Measurements from ENCODE around the gene STBD1. TPM values are rescaled to one million over a fixed set of nuclear protein-coding genes. Genes with fewer than 3 reads are reported as not detected.

STBD1 gene
- total and polyA plus RNA-seq, 10 donors, result 0.26 to 3.1 (median 1.6) TPM

DNA sequence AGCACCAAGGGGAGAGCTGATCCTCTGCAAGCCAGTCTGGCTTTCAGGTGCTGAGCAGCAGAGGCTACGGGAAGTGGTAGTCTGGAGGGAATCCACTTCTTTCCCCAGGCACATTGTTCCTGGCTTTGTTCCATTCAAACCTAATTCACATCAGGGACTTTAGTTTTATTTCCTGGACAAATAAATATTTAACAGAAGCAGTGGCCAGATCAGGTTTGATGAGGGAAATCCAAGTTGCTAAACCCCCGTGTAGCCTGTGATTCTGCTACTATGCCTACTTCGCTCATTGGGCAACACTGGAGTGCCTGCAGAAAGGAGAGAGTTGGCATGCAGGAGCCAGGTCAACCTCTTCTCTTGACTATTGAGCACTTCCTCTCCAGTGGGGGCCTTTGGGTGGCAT, 13.8 kb upstream of the STBD1 start:
- H3K9me3 ChIP-seq, result peaks cover 0 to 17% (median 12%) of the 10 kb centered on the region in 8 donors
- intact Hi-C loops (cut with DNase I; ENCODE audit: low total_unique reads), result no loop called here
- no peaks in the 10 kb centered on the region for H3K4me1 ChIP-seq
- H3K27ac ChIP-seq, result no peak overlapping the region
- no peaks in the 10 kb centered on the region for H3K36me3 ChIP-seq
- no peak for TF ChIP-seq POLR2A (IDR thresholded peaks at IDR 0.05)
- TF ChIP-seq POLR2AphosphoS5 (IDR thresholded peaks at IDR 0.05), result no peak
- TF ChIP-seq, protein P1, sequence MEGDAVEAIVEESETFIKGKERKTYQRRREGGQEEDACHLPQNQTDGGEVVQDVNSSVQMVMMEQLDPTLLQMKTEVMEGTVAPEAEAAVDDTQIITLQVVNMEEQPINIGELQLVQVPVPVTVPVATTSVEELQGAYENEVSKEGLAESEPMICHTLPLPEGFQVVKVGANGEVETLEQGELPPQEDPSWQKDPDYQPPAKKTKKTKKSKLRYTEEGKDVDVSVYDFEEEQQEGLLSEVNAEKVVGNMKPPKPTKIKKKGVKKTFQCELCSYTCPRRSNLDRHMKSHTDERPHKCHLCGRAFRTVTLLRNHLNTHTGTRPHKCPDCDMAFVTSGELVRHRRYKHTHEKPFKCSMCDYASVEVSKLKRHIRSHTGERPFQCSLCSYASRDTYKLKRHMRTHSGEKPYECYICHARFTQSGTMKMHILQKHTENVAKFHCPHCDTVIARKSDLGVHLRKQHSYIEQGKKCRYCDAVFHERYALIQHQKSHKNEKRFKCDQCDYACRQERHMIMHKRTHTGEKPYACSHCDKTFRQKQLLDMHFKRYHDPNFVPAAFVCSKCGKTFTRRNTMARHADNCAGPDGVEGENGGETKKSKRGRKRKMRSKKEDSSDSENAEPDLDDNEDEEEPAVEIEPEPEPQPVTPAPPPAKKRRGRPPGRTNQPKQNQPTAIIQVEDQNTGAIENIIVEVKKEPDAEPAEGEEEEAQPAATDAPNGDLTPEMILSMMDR (IDR thresholded peaks at IDR 0.05 in 8 of 11, conservative IDR thresholded peaks at IDR 0.05 in 3 of 11), result no peak
- no peak for DNase-seq
- H3K27me3 ChIP-seq (replicated peaks in 1 of 7), result peaks cover 0 to 7% (median 0%) of the 10 kb centered on the region in 7 donors
- 67 to 90% (median 87%) methylated on average over 3 of the region's 3 CpGs for WGBS, 5 donors
- H3K4me3 ChIP-seq, result no peak overlapping the region

DNA sequence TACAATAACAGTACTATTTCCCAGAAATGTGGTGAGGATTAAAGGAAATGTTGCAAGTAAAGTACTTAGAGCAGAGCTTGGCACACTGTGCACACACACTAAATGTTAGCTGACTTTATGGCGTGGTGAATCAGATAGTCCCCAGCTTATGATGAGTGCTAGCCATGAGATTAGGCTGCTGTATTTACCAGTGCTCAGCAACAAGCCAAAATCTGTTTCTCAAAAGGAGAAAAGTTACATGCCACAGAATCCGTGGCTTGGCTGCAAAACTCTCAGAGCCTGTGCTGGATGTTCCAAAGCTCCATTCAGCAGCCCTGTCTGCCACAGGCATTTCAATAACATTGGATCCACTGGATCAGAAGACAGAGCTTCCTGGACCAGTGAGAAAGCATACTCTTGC, 12.8 kb upstream of the STBD1 start:
- H3K9me3 ChIP-seq, result peaks cover 0 to 26% (median 22%) of the 10 kb centered on the region in 8 donors
- H3K4me3 ChIP-seq, result no peak overlapping the region
- intact Hi-C loops (cut with DNase I; ENCODE audit: low total_unique reads), result no loop called here
- no peak for TF ChIP-seq POLR2A (IDR thresholded peaks at IDR 0.05)
- TF ChIP-seq, protein P1 (IDR thresholded peaks at IDR 0.05 in 8 of 11, conservative IDR thresholded peaks at IDR 0.05 in 3 of 11), result no peak
- no peak for TF ChIP-seq POLR2AphosphoS5 (IDR thresholded peaks at IDR 0.05)
- H3K27me3 ChIP-seq (replicated peaks in 1 of 7), result peaks cover 0 to 7% (median 0%) of the 10 kb centered on the region in 7 donors
- DNase-seq, result no peak
- H3K36me3 ChIP-seq, result no peaks in the 10 kb centered on the region
- H3K27ac ChIP-seq, result no peak overlapping the region
- WGBS, 5 donors, result 55 to 82% (median 74%) methylated on average over 2 of the region's 2 CpGs
- H3K4me1 ChIP-seq, result no peaks in the 10 kb centered on the region

DNA sequence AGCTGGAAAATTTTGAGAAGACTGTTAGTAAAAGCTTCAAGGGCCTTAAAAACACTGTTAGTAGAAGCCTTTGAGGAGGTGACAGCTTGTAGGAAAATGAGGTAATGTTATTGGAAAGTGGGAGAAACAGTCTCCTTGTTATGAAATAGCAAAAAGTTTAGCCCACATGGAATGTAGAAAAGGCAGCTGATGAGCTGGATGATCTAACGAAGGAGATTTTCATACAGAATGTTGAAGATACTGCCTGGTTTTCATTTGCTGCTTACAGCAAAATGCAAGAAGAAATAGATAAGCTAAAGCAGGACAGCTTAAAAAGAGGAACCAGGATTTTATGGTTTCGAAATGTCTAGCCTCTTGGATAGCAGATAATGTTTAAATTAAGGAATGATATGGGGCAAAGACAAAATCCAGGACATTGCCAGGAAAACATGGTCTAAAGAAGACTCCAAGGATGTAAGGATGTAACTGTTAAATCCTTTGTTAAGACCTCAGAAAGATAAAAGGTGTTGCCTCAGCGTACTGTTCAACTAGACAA, 10.2 kb upstream of the STBD1 start:
- intact Hi-C loops (cut with DNase I; ENCODE audit: low total_unique reads), result no loop called here
- WGBS, 5 donors, result 72 to 87% (median 76%) methylated on average over 3 of the region's 3 CpGs
- Histone ChIP-seq H3K9me3 (peaks cover 0 to 27% (median 23%) of the 10 kb centered on the region in 8 donors), H3K27ac (no peak overlapping the region), H3K4me3 (no peak overlapping the region), H3K4me1 (peaks cover 0 to 18% (median 0%) of the 10 kb centered on the region in 6 donors), H3K36me3 (no peaks in the 10 kb centered on the region), H3K27me3 (replicated peaks in 1 of 7) (no peaks in the 10 kb centered on the region)
- TF ChIP-seq, protein P1 (IDR thresholded peaks at IDR 0.05 in 8 of 11, conservative IDR thresholded peaks at IDR 0.05 in 3 of 11), result no peak
- TF ChIP-seq POLR2A (IDR thresholded peaks at IDR 0.05) (no peak), POLR2AphosphoS5 (IDR thresholded peaks at IDR 0.05) (no peak)
- DNase-seq, result no peak

DNA sequence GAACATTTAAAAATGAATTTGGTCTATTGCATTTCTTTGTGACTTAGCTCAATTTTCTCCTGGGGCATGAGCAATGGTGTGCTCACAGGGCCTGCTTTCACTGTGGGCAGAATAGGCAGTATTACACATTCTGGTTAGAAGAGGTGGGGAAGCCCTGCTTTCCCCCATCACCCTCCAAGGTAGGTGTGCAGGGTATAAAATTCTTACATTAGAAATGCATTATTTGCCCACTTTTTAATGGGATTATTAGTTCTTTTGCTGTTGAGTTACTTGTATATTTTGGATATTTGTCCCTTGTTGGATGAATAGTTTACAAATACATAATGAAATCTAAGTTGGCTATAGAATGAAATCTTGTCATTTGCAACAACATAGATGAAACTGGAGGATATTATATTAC, 8.3 kb upstream of the STBD1 start:
- intact Hi-C loops (cut with DNase I; ENCODE audit: low total_unique reads), result no loop called here
- Histone ChIP-seq H3K27ac (no peak overlapping the region), H3K4me3 (no peak overlapping the region), H3K27me3 (replicated peaks in 1 of 7) (no peaks in the 10 kb centered on the region), H3K9me3 (peaks cover 0 to 27% (median 23%) of the 10 kb centered on the region in 8 donors), H3K4me1 (peaks cover 0 to 33% (median 0%) of the 10 kb centered on the region in 6 donors), H3K36me3 (no peaks in the 10 kb centered on the region)
- no peak for DNase-seq
- TF ChIP-seq POLR2A (IDR thresholded peaks at IDR 0.05), result no peak
- TF ChIP-seq, protein P1 (IDR thresholded peaks at IDR 0.05 in 8 of 11, conservative IDR thresholded peaks at IDR 0.05 in 3 of 11), result no peak
- TF ChIP-seq POLR2AphosphoS5 (IDR thresholded peaks at IDR 0.05), result no peak
